Stimulated activated CD4-positive, alpha-beta T cell treated with anti-CD3 and anti-CD28 coated beads, Interleukin-12 subunit alpha, Interleukin-12 subunit beta, amount 100 ng/mL, for 24 hours (primary cell): Measurements from ENCODE around the gene IFNK.

ENCODE experiments used
- DNase-seq, 2 experiments: peaks; one replicate each; pipeline ENCODE4 v3.0.0-alpha.2; 2020; ENCODE audit warnings: low read depth in 2 of 2

IFNK gene

DNA sequence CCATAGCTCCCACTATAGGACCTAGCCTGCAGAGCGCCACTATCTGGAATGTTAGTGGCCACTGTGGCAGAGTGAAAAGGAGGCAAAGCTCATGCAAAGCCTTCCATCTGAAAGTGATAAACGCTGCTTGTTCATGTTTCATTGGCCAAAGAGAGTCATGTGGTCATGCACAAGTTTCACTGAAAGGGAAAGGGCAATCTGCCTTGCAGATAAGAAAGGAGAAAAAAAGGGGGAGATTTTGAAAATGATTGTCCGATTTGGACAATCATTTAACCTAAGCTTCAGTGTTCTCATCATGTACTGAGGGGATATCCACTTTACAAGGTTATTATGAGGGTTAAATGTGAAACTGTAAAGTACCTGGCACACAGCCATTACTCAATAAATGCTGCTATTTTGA is 14.6 kb downstream of the IFNK start:
- DNase-seq: no peak

DNA sequence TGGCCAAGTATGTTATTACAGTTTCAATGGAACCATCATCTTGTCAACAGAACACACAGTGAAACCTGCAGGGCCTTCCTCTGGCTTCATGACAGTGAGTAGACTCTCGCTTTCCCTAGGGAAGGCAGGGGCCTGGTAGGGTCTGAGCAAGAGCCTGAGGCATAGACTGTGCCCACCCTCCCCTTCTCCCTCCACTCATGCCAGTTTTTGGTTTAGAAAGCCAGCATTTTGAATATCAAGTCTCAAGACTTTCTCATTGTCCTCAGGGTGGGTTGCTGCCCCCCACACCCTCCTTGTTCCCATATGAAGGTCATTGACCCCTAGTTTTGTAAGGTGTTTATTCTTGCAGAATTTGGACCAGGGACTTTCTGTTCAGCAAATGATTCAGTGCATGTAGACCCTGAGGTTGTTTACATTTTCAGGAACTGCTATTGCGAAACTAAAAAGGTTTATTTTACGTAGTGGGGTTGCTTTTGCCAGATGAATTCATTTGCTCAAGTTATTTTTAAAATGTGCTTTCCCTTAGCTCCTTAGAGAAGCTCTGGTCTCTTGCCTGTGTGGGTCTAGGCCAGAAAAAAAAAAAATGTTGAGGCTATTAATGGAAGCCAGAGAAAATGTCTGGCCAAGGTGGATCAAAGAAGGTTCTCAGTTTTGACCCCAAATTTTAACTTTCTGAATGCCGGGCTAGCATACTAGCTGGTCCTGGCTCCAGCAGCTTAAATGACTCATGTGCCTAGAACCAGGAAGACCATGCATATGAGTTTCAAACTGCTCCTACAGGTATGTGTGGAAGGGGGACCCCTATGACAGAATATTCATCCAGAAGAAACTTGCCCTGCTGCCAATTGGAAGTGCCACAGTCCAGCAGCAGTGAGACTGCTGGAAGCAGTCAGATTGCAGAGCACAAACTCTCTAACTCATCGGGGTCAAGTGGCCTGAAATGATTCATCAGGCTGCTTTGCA is 15.7 kb downstream of the IFNK start:
- no peak for DNase-seq

DNA sequence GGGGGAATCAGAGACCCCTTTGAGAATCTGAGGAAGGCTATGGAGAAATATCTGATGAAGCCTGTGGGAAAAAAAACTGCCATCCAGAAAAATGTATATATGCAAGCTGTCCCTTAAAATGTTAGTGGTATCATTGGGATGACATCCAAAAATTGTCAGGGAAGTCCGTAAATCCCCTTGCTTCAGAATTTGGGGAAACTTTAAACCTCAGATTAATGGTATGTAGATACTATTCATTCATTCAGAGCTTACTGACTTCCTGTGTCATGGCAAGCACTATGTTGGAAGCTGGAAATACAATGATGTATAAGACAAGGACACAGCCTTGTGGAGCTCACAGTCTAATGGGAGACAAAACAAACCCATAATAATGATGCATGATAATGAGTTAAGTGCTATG is 16.4 kb downstream of the IFNK start:
- no peak for DNase-seq

DNA sequence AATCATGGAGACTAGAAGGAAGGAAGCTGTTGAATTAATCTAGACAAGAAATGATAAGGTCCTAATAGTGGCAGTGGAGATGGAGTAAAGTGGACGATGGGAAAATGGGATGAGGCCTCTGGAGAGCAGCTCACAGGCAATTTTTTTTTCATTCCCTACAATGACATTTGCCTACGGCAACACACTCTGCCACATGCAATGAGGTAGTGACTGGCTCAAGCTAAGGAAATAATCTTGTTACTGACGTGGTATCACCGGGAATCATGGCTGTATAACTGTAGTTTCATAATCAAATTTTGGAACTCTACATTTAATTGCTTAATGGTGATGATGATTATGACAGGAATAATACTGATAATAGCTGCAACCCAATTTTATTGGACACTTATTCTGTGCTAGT is 17.6 kb downstream of the IFNK start:
- no peak for DNase-seq

DNA sequence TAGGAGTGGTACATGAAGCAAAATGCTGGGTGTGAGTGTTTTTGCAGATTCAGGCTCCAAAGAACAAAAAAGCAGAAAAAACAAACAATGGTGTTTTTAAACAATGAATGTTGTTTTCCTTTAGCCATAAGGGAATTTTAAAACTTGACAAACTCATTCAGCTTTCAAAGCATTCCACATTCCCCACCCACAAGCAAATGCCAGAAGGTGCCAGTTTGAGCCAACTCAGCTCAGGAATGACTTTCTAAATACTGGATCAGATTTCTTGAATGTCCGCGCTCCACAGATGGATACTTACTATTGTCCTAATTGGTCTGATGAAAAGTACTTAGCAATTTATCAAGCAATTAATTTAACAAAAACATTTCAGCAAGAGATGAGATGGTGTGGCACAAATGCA is 18.4 kb downstream of the IFNK start:
- no peak for DNase-seq

DNA sequence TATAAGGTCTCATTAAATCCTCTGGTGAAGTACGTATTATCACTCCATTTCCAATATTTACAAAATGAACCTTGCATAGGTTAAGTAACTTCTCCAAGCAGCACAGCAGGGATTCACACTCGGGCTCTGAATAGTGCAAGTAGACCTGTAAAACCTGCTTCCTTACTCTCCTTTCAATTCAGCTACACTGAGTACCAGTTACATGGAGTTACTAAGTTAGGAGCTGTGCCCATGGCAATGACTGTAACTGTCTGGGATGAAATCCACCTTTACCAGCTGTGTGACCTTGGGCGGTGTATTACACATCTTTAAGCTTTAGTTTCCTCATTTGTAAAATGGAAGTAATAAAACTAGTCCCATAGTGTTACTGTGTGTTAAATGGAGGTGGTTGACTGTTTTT is 21.4 kb downstream of the IFNK start:
- DNase-seq: no peak

DNA sequence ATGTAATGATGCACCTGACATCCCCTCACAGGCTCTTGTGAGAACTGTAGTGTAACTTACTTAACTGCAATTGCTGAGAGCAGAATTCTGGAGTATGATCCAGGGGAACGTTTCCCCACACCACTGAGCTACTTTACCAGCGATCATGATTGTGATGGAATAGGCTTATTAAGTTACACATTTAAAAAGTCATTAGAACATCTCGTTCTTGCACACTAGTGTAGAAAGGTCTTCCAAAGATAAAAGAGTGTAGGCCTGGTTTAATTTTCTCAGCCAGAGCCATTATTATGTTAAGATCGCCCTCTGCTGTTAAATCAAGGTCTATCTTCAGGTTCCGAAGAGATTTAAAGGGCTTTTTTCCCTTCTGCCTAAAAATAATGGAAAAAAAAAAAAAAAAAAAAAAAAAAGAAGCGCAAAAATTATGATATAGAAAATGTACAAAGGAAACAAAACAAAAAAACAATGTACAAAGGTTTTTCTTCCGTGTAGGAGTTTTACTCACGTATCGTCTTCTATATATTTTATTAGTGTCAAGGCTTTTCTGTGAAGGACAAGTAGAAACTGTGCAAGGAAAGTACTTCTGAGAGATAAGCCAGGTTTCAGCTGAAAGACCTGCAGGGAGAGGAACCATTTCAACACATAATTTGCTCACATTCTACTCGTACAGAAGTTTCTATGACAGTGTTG is 24.1 kb downstream of the IFNK start:
- no peak for DNase-seq

DNA sequence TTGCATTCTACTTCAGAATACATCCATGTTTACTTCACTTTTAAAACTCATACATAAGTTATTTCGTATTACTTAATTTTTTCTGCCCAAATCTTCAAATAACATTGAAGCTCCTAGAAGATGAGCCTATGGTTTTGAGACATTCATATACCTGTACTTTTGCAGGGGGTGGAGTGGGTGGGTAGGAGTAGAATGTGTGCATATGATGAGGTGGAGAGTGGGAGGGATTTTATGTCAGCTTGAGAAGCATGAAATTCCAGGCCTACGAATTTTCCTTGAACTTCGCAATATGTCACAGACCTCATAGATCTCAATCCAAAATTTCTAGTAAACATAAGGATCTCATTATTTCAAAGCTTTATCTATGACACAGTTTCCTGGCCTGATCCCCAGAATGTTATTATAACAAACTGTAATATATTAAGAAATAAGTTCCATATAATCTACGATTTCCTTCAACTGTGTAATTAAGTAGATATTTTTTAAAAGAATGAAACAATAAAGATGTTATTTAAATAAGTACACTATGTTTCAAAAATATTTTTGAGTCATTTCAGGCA is 25.2 kb downstream of the IFNK start:
- no peak for DNase-seq

DNA sequence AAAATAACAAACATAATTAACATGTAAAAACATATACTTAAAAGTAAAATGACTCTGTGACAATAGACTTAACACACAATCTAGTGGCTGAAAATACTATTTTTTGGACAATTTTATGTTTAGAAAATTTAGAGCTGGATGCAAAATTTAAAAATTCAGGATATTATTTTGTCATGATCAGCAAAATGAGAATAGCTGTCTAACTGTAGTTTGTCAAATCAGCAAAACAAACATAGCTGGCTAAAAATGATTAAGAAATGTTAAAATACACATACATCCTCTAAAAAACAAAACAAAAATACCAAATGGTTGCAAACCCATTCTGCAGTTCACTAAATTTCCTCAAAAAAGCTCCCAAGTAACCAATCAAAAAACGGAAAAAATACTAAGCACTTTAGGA is 30.6 kb downstream of the IFNK start:
- no peak for DNase-seq

DNA sequence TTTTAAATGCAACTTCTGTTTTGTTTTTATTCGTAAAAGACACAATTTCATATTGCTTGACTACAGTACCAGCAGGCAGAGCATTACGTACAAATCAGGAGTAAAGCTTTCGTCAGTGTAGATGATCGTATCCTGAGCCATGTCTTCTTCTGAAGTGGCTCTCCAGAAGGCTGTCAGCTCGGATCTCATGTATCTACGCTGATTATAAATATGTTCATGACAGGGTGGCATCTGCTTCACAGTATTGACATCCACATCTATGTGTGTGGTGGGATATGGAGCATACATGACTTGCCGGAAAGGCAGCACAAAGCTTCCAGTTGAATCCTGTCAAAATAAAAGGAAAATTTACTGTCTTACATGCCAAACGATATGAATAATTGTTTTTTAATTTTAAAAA is 32.4 kb downstream of the IFNK start:
- no peak for DNase-seq

DNA sequence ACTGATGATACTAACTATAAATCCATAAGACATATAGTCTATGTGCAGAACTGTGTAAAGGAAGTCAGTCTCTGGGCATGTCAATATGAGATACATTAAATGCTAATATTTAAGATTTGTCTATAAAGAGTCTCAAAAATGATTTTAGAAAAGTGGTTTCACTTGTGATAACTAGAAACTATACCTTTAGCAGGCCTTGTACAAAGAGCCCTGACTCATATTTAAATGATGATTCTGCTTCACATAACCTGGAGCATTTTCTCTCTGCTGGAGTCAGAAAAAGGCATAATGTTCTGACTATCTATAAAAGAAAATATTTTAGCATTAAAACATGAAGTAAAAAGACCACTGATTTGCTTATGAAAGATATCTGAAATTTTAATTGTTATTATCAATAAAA is 34.2 kb downstream of the IFNK start:
- no peak for DNase-seq

DNA sequence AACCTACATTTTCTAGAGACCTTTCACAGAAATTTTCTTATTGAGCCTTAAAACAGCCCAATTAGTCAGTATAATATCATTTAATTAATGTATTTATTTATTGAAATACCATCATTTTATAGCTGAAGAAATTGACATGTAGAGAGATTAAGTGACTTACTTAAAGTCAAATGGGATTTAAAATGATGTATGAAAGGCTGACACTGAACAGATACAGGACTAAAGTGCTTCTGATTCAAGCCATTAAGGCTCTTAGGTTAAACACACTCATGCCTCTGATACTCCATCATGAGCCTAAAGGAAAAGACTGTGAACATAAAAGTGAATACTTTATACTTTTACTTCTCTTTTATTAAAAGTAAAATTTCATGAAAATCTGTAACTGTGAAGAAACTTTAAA is 36.4 kb downstream of the IFNK start:
- no peak for DNase-seq

DNA sequence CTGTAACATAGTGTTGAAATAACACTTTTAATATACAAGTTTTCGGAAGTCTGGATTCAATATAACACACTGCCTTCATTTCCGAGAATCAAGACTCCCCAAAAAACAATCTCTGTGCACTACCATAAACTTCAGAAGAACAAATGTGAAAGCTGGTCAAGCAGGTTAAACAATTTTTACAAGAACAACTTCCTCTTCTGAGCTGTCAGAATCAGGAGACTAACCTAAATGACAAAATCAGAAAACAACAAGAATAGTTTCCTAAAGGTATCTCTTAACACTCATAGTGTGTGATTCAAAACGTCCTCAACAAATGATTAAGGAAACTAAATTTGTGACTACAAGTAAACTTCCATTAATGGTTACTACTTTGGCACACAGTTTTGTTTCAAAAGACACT is 37.6 kb downstream of the IFNK start:
- DNase-seq: no peak

DNA sequence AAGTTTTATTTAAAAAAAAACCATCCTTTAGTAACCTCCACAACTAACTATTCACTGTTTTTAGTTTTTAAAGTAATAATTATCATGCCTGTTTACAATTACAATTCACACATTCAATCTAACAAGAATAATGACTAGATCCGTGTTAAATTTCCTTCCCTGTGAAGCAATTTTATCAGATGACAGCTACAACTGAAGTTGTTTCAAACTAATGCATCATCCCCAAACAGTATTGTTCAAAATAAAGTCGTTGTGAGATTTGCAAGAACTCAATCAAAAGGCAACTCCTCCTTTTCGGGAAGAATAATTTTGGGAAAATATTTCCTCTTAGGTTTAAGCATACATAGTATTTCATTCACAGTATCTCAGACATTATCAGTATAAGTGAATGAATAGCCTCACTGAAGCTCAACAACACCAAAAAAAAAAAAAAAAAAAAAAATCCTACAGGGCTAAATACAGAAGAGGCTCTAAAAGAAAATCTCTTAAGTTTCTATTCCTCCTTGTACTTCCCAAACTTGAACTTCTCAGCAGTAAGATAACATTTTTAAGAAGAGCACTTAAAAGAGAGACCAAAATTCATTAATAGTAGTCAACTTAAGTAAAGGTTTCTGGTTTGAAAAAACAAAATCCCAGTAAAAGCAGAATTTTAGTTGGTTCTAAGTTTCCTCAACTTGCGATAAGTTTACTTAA is 39.8 kb downstream of the IFNK start:
- DNase-seq: no peak

DNA sequence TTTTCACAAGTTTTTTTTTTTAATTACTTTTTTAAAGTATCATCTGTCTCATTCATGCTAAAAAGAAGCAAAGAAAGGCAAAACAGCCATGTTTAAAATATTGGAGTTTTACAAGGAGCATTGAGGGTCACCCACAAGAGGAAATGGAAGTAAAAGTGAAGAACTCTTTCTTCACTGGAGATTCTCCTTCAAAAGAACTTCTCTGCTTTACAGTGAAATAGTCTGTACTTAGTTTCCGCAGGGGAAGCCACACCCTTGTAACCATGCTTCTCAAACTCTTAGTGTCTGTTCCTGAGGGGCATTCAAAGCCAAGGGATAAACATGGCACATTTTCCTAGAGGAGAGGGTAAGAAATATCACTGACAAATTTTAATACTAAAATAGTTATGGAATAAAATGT is 40.6 kb downstream of the IFNK start:
- no peak for DNase-seq

DNA sequence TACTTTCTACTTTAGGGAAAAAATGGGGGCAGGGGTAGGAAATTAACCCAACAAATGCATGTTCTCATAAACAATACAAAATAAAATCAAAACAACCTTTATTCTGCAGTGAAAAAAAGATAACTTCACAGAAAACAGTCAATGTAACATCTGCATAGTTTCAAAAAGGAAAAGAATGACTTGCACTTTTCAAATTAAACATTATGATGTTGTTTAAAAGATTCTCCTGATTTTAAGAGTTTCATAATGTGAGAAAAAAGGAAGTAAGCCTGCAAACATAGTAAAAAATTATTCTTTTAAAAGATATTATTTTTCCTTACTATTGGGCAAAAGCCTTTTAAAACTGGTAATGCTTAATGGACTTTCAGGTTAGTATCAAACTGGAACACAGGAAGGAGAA is 41.6 kb downstream of the IFNK start:
- DNase-seq: no peak

DNA sequence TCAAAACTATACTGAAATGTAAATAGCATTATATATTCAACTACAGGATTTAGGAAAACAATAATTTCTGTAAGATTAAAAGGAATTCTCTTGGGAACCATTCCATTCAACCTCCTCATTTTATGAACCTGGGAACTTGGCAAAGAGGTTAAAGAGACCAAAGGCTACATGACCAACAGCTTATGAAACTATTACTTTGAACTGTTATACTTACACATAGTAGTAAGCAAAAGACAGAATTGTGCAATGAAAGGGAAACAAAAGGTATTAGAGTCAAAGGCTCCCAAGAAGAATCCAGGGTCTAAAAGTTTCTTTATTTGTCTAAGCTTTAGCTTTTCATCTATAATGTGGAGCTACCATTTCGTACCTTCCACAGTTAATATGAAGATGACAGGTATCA is 42.0 kb downstream of the IFNK start:
- DNase-seq: no peak

DNA sequence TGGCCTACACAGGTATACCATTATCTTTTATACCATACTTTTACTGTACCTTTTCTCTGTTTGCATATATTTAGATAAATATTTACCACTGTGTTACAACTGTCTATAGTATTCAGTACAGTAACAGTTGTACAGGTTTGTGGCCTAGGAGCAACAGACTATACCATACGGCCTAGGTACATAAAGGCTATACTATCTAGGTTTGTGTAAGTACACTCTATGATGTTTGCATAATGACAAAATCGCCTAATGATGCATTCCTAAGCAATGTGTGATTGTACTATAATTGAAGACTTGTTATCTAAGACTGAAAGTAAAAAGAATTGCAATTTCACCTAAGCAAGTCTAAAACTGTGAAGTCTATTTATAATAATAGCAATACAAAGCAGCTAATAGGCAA is 45.3 kb downstream of the IFNK start:
- no peak for DNase-seq

DNA sequence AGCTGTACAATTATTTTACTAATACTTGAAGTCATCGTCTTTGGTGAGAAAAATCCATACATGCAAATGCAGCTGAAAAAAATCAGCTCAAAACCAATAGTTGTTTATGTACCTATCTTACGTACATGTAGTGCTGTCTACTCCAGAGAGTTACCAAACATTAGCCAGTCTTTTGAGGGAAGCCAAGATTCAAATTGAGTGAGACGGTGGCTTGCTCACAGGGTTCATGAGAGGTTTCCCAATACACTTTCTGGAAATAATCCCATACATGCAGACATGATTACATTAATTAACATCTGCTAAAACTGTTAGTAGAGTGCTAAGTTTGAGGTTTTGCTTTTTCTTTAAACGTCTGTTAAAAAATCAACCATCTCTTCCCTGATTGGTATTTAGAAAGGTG is 46.9 kb downstream of the IFNK start:
- DNase-seq: no peak

DNA sequence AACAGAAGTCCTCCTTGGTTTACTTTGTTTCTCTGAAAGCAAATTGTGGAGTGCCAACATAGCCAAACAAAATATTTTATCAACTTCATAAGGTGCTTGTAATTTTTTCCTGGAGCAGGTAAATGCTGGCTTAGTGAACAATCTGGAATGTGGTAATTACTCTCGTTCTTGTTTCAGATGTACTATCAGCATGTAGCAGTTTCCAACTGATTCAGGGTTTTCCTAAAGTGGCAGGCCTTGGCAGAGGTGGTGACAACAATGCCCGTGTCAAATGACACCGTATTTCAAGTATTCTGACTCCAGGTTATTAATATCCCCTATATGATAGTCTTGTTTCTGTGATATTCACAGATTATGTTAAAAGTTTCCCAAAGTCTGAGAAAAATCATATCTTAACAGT is 48.0 kb downstream of the IFNK start:
- DNase-seq: no peak

DNA sequence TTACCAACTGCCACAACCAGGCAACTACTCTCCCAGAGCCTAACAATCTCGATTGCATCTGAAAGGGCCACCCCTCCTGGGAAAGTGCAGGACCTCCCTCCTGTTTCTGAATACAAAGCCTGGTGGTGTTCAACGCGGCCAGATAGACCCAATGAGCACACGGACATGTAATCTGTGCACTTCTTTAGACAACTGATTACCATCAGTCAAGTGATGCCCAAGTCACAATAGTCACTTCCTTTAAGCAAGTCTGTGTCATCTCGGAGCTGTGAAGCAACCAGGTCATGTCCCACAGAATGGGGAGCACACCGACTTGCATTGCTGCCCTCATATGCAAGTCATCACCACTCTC is 48.5 kb downstream of the IFNK start:
- no peak for DNase-seq

DNA sequence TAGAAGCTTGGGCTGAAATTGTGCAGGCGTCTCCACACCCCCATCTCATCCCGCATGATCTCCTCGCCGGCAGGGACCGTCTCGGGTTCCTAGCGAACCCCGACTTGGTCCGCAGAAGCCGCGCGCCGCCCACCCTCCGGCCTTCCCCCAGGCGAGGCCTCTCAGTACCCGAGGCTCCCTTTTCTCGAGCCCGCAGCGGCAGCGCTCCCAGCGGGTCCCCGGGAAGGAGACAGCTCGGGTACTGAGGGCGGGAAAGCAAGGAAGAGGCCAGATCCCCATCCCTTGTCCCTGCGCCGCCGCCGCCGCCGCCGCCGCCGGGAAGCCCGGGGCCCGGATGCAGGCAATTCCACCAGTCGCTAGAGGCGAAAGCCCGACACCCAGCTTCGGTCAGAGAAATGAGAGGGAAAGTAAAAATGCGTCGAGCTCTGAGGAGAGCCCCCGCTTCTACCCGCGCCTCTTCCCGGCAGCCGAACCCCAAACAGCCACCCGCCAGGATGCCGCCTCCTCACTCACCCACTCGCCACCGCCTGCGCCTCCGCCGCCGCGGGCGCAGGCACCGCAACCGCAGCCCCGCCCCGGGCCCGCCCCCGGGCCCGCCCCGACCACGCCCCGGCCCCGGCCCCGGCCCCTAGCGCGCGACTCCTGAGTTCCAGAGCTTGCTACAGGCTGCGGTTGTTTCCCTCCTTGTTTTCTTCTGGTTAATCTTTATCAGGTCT is 49.0 kb downstream of the IFNK start, which contains the start of gene C9orf72:
C9orf72 (minus strand) TSS at position 564 of the 716 bp plus-strand sequence. CDS start 6,361 bp downstream, outside the sequence.
- peak; percentile 76 to 77 for DNase-seq
